Superior temporal gyrus (tissue), 1 donor: ENCODE measurements around the gene EED.
A peak's percentile ranks its signal among the peaks of the same experiment; 100 is the strongest.
"Not testable (repeated sequence)": the region's sequence is repeated elsewhere in the genome, so short reads cannot be mapped to it uniquely, and the experiment has no call there.

Source experiments
- DNase-seq: peaks from one replicate; pipeline ENCODE4 v3.0.0-alpha.2; 2016; ENCODE audit errors: extremely low spot score

EED gene

DNA sequence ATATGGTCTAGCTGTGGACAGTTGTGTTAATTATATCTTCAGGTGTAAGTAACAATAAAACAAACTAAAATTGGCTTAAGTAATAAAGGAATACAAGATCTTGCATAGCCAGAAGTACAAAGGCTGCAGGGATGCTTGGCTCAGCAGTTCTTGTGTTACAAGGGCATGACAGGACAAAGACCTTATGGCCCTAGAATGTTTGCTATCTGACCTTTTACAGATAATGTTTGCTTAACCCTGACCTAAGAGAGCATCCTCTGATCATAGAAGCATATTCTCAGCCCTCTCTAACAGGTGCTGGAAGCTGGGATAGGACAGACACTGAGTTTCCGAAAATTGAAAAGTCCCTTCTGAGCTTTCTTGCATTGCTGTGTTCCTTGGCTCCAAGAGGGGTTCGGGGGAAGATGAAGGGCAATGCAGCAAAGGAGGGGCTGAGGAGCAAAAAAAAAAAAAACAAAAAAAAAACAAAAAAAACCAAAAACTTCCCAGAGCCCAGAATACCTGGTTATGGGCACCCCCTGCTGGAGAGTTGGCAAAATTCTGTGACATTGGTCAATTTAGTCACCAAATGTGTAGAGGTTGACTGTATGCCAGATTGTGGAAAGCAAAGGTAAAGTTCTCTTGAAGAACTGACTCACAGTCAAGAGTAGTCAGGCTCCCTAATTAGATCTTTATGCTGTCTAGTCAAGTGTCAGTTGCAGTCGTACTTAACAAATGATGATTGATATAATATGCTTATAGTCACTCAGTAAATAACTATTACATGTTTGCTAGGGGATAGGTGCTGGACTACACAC is 47.1 kb downstream of the EED start:
- peak; percentile 79 for DNase-seq

DNA sequence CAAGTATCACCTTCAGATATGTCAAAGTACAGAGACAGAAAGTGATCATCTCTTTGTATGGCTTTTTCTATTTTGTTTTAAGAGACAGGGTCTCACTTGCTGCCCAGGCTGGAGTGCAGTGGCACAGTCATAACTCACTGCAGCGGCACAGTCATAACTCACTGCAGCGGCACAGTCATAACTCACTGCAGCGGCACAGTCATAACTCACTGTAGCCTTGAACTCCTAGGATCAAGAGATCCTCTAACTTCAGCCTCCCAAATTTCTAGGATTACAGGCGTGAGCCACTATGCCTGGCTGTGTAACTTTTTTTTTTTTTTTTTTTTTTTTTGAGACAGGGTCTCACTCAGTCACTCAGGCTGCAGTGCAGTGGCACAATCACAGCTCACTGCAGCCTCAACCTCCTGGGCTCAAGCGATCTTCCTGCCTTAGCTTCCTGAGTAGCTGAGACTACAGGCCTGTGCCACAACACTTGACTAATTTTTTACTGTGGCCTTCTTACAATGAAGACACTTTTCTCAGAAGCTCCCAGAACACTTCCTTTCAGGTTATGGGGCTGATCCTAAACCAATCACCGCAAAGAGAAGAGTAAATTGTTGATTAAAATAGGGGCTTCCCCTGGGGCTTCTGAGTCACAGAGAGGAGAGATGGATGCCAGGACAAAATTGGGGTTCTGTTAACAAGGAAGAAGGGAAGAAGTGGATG is 48.5 kb downstream of the EED start:
- DNase-seq = no peak

DNA sequence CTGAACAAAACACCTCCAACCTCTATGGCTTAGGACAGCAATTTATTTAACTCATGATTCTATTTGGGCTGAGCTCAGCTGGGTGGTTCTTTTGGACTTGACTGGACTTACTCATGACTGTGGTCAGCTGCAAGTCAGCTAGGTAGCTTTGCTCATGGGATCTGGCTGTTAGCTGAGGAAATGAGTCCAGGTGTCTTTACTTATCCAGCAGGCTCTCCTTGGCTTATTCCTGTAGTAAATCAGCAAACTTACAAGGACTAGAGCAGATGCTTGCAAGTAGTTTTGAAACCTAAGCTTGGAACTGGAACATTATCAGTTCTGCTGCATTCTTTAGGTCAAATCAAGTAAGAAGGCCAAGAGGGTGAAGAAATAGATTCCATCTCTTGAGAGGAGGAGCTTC is 49.5 kb downstream of the EED start:
- no peak for DNase-seq

GRCh38 chr11:86301742-86302091 is 57.2 kb downstream of the EED start:
- no peak for DNase-seq

GRCh38 chr11:86302092-86302793 is 57.7 kb downstream of the EED start, which contains the start of gene HIKESHI:
Gene HIKESHI (plus strand): TSS chr11:86302240. CDS start chr11:86302449, 209 bp downstream.
- peak; percentile 100 for DNase-seq

DNA sequence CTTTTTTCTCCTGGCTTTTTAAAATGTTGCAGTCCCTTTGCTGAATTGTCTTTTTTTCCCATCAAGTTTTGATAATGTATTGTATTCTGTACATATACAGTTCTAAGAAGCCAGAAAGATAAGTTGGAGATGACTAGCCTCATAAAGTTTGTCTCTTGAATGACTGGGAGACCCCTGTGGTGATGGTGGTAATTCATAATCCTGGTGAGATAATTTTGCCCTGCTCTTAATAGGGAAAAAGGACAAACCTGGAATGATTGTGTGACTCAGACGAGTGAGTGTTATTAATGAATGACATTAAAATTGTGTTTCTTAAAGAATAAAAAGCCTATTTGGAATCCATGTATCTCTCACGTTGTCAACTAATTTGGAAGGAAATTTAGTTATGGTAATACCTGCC is 58.7 kb downstream of the EED start:
- no peak for DNase-seq

DNA sequence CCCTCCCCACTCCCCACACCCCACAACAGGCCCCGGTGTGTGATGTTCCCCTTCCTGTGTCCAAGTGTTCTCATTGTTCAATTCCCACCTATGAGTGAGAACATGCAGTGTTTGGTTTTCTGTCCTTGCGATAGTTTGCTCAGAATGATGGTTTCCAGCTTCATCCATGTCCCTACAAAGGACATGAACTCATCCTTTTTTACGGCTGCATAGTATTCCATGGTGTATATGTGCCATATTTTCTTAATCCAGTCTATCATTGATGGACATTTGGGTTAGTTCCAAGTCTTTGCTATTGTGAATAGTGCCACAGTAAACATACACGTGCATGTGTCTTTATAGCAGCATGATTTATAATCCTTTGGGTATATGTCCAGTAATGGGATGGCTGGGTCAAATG is 64.2 kb downstream of the EED start:
- DNase-seq = not testable (repeated sequence)

- no peak for DNase-seq
These were observed 69.2 kb downstream of the EED start for GRCh38 chr11:86313793-86314192.

- DNase-seq = no peak
These were observed 70.1 kb downstream of the EED start for GRCh38 chr11:86314636-86315035.
